CD4-positive, CD25-positive, alpha-beta regulatory T cell (primary cell): ENCODE results near the gene CEP78. TPM values are rescaled to one million over a fixed set of nuclear protein-coding genes. Genes with fewer than 3 reads are reported as not detected.

Experiments used
- ATAC-seq, 2 donors: fragments of 150-1000 bp; cut with Tn5 transposase; one replicate each; pipeline ENCODE4 v1.10.0; 2021; ENCODE audit warnings: low read depth in 2 of 2, moderate number of reproducible peaks in 2 of 2, moderate library complexity in 1 of 2
- DNase-seq, 3 donors: peaks; one replicate each; pipeline versions ENCODE4 v3.0.0 to v3.0.0-alpha.2; 2012 to 2022; ENCODE audit warnings: mixed read lengths in 1 of 3
- H3K27ac ChIP-seq: one replicate; pipeline ENCODE4 v1.7.0; 2013; ENCODE audit warnings: mild to moderate bottlenecking, low read length; ENCODE audit not compliant: insufficient read depth, poor library complexity, severe bottlenecking
- H3K27me3 ChIP-seq: one replicate; pipeline ENCODE4 v1.7.0; 2013; ENCODE audit warnings: low read length; ENCODE audit not compliant: control insufficient read depth, insufficient read depth
- H3K36me3 ChIP-seq: one replicate; pipeline ENCODE4 v1.7.0; 2013; ENCODE audit warnings: mild to moderate bottlenecking, low read length, moderate library complexity; ENCODE audit not compliant: control insufficient read depth, insufficient read depth
- H3K4me1 ChIP-seq: 2 replicates; pipeline ENCODE4 v1.7.0; 2013; ENCODE audit warnings: mild to moderate bottlenecking, low read length; ENCODE audit not compliant: insufficient read depth, control insufficient read depth, poor library complexity, severe bottlenecking
- H3K4me3 ChIP-seq: one replicate; pipeline ENCODE4 v1.7.0; 2013; ENCODE audit warnings: low read depth, mild to moderate bottlenecking, low read length, moderate library complexity
- H3K9me3 ChIP-seq, 2 experiments: 1 replicate in 1 of 2; 2 replicates in 1 of 2; pipeline ENCODE4 v1.7.0; 2013; ENCODE audit warnings: low read length in 2 of 2, mild to moderate bottlenecking in 1 of 2, moderate library complexity in 1 of 2; ENCODE audit not compliant: control insufficient read depth in 2 of 2
- H3K27ac Mint-ChIP-seq, 3 donors: one replicate each; pipeline ENCODE4 v1.8.0; 2020 to 2022; ENCODE audit warnings: mild to moderate bottlenecking in 3 of 3, mixed read lengths in 3 of 3, moderate library complexity in 2 of 3
- H3K27me3 Mint-ChIP-seq: one replicate; pipeline ENCODE4 v1.8.0; 2022; ENCODE audit warnings: mild to moderate bottlenecking, mixed read lengths
- H3K36me3 Mint-ChIP-seq: one replicate; pipeline ENCODE4 v1.8.0; 2020; ENCODE audit warnings: mixed read lengths
- H3K4me1 Mint-ChIP-seq, 4 donors: one replicate each; pipeline ENCODE4 v1.8.0; 2020 to 2022; ENCODE audit warnings: mixed read lengths in 4 of 4, mild to moderate bottlenecking in 1 of 4
- H3K4me3 Mint-ChIP-seq, 4 donors: one replicate each; pipeline ENCODE4 v1.8.0; 2020 to 2022; ENCODE audit warnings: mild to moderate bottlenecking in 4 of 4, mixed read lengths in 4 of 4, moderate library complexity in 3 of 4
- H3K9me3 Mint-ChIP-seq, 7 donors: one replicate each; pipeline ENCODE4 v1.8.0; 2020 to 2022; ENCODE audit warnings: mixed read lengths in 7 of 7, mild to moderate bottlenecking in 3 of 7, moderate library complexity in 2 of 7
- polyA plus RNA-seq, 4 donors: library from polyadenylated mRNA; unstranded; fragments of 300-500 nt; fragmentation: Illumina TruSeq; gene quantifications; one replicate each; pipeline ENCODE4 v1.2.3, GENCODE V29; 2021
- total RNA-seq: library from RNA; stranded (reverse); gene quantifications from one replicate; pipeline ENCODE4 v1.2.3, GENCODE V29; 2022

Gene CEP78
- total and polyA plus RNA-seq, 5 donors from 2014 or later, result 24.9 to 43.6 (median 31.4) TPM

DNA sequence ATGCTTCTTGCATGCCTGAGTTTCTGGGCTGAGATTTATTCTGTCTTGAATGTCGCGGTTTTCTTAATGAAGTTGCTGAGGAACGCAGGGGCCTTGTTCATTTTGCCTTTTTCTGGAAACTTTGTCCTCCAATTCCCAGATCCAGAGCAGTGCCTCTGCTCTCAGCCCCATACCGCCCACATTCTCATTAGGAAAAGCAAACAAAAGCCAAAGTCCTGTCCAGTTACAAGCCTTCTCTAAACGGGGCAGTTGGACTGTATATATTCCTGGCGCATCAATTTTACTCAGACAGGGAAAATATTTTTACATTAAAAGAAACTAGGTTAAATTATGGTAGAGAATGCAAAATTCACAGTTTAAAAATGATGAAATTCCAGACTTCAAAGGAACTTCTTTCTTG, 59.9 kb downstream of the CEP78 start:
- H3K36me3 ChIP-seq, result peaks cover under 1% of the 10 kb centered on the region
- H3K4me3 ChIP-seq, result no peak overlapping the region
- Mint-ChIP-seq H3K27me3 (no peaks in the 10 kb centered on the region), H3K4me3 (peak overlapping the region; percentile 90 to 98 (median 94)), H3K36me3 (no peaks in the 10 kb centered on the region), H3K9me3 (no peaks in the 10 kb centered on the region), H3K27ac (no peak overlapping the region), H3K4me1 (peaks cover 13 to 51% (median 31%) of the 10 kb centered on the region in 4 donors)
- no peak for ATAC-seq
- H3K27me3 ChIP-seq, result no peaks in the 10 kb centered on the region
- peaks cover 25% of the 10 kb centered on the region for H3K4me1 ChIP-seq
- no peaks in the 10 kb centered on the region for H3K9me3 ChIP-seq
- H3K27ac ChIP-seq, result no peak overlapping the region
- DNase-seq, result no peak

DNA sequence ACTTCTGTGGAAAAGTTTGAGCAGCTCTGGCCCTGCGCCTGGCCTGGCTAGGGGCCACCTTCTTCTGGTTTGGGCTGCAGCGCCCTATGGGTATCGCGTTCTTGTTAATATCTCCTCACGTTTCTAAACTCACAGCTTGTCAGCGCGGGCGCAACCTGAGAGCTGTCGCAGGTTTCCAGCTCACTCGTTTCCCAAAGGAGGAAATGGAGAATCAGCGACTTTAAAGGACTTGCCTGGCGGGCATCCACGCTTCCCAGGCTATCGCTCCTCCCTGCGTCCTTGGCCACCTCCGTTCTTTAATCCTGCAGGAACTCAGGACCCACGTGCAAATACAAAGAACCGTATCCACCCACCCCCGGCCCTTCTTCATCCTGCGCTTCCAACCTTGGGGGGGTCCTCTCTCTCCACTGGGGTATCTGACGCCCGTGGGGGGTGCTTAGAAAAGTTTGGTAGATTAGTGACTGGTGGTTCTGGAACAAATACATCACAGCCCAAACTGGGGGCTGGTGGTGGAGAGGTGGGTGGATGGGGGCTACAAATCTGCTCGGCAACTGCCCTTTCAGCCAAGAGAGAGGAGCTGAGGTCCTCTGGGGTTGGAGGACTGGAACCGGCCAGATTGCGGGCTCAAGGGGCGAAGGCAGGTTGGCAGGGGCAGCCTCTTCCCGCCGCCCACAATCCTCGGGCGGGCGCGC, 60.5 kb downstream of the CEP78 start:
- Mint-ChIP-seq H3K4me3 (peak overlapping the region; percentile 90 to 98 (median 94)), H3K36me3 (no peaks in the 10 kb centered on the region), H3K9me3 (no peaks in the 10 kb centered on the region), H3K4me1 (peaks cover 13 to 51% (median 31%) of the 10 kb centered on the region in 4 donors), H3K27ac (peak overlapping the region; percentile 32 to 83 (median 76)), H3K27me3 (no peaks in the 10 kb centered on the region)
- Histone ChIP-seq H3K4me1 (peaks cover 25% of the 10 kb centered on the region), H3K36me3 (peaks cover 3% of the 10 kb centered on the region), H3K9me3 (no peaks in the 10 kb centered on the region), H3K27ac (no peak overlapping the region), H3K27me3 (no peaks in the 10 kb centered on the region), H3K4me3 (peak overlapping the region; percentile 59)
- DNase-seq (peak in 1 of 3 donors; percentile 7), ATAC-seq (no peak)

DNA sequence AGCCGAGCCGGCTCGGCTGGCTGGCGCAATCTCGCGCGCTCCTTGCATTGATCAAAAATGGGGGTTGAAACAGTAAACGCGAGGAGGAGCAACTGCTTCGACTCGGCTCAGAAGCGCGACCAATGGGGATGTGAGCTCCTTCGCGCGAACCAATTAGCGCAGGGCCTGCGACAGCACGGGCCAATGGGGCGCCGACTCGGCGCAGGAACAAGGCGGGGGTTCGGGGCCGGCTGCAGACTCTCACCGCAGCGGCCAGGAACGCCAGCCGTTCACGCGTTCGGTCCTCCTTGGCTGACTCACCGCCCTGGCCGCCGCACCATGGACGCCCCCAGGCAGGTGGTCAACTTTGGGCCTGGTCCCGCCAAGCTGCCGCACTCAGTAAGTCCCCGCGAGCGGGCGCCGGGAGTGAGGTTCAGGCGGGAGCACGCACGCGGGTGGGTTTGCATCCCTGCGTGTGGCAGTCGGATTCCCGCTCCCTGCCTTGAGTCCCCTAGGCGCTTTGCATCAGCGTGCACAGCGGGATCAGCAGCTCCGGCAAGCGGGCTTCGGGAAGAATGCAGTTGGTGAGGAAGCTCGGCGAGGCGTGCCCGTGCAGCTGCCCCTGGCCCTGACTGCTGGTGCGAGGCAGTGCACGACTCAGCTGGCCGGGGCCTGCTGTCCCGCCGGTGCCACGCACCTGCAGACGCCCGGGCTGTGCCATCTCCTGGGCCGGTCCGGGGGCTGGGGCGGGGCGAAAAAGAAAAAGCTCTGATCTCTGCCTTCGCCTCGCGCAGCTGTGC, 61.2 kb downstream of the CEP78 start, which contains the start of gene PSAT1:
Gene PSAT1 (plus strand): TSS at position 233 of the 779 bp plus-strand sequence. CDS start 86 bp downstream, at position 319.
- H3K27me3 Mint-ChIP-seq, result no peaks in the 10 kb centered on the region
- ATAC-seq (peak; percentile 99), DNase-seq (peak; percentile 84 to 96 (median 89))
- peaks cover 13 to 51% (median 31%) of the 10 kb centered on the region in 4 donors for H3K4me1 Mint-ChIP-seq
- Histone ChIP-seq H3K4me1 (peaks cover 25% of the 10 kb centered on the region), H3K27ac (peak within 1 kb of the TSS; percentile 2), H3K9me3 (no peaks in the 10 kb centered on the region), H3K4me3 (peak within 1 kb of the TSS; percentile 84), H3K36me3 (peaks cover 3% of the 10 kb centered on the region), H3K27me3 (no peaks in the 10 kb centered on the region)
- H3K9me3 Mint-ChIP-seq, result no peaks in the 10 kb centered on the region
- H3K36me3 Mint-ChIP-seq, result peaks cover 7% of the 10 kb centered on the region
- H3K27ac Mint-ChIP-seq, result peak within 1 kb of the TSS; percentile 76 to 83 (median 83)
- peak within 1 kb of the TSS; percentile 90 to 98 (median 94) for H3K4me3 Mint-ChIP-seq

DNA sequence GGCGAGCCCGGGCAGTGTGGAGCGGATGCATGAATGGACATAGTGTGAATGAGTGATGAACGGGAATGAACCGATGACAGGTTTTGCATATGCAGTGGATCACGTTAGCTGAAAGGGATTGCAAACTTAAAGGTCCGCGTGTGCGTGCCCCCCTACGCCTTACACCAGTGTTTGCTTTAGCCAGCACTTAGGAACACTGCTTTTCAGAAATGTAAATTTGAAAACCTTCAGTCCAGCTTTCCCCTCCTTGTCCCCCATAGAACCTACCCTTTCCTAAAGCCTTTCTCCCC, 61.7 kb downstream of the CEP78 start:
- peak overlapping the region; percentile 84 for H3K4me3 ChIP-seq
- H3K4me1 Mint-ChIP-seq, result peaks cover 13 to 48% (median 30%) of the 10 kb centered on the region in 4 donors

DNA sequence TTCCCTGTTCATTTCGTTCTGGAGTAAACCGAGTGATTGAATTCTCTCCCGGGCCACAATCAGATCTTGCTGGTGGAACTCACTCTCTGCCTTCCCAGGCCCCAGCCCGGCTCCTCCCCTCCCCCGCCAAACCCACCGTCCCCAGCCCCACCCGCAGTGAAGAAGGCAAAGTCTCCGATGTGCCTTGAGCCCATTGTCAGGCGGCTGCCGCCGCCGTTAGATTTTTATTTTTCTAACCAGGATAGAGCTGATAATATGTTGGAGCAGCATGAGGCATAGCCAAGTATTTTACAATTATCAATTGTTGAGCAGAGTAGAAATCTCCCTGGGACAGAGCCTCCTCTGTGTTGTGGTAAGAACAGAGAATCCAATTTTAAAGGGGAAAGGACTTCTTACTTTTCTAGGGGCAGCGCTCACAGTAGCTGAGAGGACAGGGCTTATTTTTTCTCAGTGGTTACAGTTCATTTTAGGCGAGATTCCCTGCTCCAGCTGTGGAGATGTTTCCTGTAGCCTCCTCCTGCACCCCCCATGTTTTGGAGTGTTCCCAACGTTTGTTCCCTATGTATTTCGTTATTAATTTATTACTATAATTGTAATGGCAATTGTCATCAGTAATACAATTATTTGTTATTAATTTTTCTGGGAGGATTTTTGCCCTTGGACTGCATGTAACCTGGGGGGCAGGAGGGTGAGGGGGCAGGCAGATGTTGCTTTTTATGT, 62.3 kb downstream of the CEP78 start:
- H3K9me3 Mint-ChIP-seq, result no peaks in the 10 kb centered on the region
- peak overlapping the region; percentile 90 to 98 (median 94) for H3K4me3 Mint-ChIP-seq
- Histone ChIP-seq H3K27me3 (no peaks in the 10 kb centered on the region), H3K27ac (no peak overlapping the region), H3K4me3 (peak overlapping the region; percentile 84), H3K9me3 (no peaks in the 10 kb centered on the region), H3K4me1 (peaks cover 19% of the 10 kb centered on the region), H3K36me3 (peaks cover 3% of the 10 kb centered on the region)
- peaks cover 10% of the 10 kb centered on the region for H3K36me3 Mint-ChIP-seq
- peak overlapping the region in 2 of 3 donors; percentile 76 to 80 for H3K27ac Mint-ChIP-seq
- DNase-seq (peak in 1 of 3 donors; percentile 15), ATAC-seq (no peak)
- H3K4me1 Mint-ChIP-seq, result peaks cover 8 to 42% (median 24%) of the 10 kb centered on the region in 4 donors
- H3K27me3 Mint-ChIP-seq, result no peaks in the 10 kb centered on the region

More for the DNA sequence above, 61.7 kb downstream of the CEP78 start:
- peaks cover 9% of the 10 kb centered on the region for H3K36me3 Mint-ChIP-seq
- no peaks in the 10 kb centered on the region for H3K9me3 ChIP-seq
- H3K4me1 ChIP-seq, result peaks cover 25% of the 10 kb centered on the region
- peak overlapping the region; percentile 2 for H3K27ac ChIP-seq
- peak overlapping the region; percentile 90 to 98 (median 94) for H3K4me3 Mint-ChIP-seq
- H3K27ac Mint-ChIP-seq, result peak overlapping the region; percentile 76 to 83 (median 80)
- H3K9me3 Mint-ChIP-seq, result no peaks in the 10 kb centered on the region
- H3K36me3 ChIP-seq, result peaks cover 3% of the 10 kb centered on the region
- no peaks in the 10 kb centered on the region for H3K27me3 Mint-ChIP-seq
- DNase-seq (no peak), ATAC-seq (no peak)
- no peaks in the 10 kb centered on the region for H3K27me3 ChIP-seq

DNA sequence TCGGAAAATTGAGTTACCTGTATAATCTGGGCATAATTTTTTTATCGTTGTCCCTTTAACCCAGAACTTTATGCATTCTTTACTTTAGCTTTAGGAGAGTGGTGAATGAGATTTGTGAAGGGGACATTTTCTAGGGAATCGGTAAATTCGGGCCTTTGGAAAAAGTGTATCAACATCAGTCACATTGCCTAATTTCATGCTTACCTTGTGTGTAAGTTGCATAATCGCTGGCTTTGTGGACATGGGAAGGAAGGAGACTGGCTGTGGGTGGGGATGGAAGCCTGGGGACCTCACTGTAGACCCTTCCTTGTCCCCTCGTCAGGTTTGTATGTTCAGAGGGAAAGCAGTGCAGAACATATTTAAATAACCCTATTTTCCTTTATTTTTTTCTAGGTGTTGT, 64.3 kb downstream of the CEP78 start:
- H3K4me1 Mint-ChIP-seq, result peaks cover 7 to 43% (median 24%) of the 10 kb centered on the region in 4 donors
- H3K4me3 ChIP-seq, result no peak overlapping the region
- H3K4me1 ChIP-seq, result peaks cover 16% of the 10 kb centered on the region
- no peaks in the 10 kb centered on the region for H3K27me3 Mint-ChIP-seq
- H3K9me3 Mint-ChIP-seq, result no peaks in the 10 kb centered on the region
- H3K9me3 ChIP-seq, result no peaks in the 10 kb centered on the region
- H3K27ac Mint-ChIP-seq, result peak overlapping the region in 1 of 3 donors; percentile 71
- H3K36me3 ChIP-seq, result peaks cover 10% of the 10 kb centered on the region
- H3K27me3 ChIP-seq, result no peaks in the 10 kb centered on the region
- H3K27ac ChIP-seq, result no peak overlapping the region
- H3K36me3 Mint-ChIP-seq, result peaks cover 26% of the 10 kb centered on the region
- DNase-seq (no peak), ATAC-seq (no peak)
- peak overlapping the region in 1 of 4 donors; percentile 49 for H3K4me3 Mint-ChIP-seq

DNA sequence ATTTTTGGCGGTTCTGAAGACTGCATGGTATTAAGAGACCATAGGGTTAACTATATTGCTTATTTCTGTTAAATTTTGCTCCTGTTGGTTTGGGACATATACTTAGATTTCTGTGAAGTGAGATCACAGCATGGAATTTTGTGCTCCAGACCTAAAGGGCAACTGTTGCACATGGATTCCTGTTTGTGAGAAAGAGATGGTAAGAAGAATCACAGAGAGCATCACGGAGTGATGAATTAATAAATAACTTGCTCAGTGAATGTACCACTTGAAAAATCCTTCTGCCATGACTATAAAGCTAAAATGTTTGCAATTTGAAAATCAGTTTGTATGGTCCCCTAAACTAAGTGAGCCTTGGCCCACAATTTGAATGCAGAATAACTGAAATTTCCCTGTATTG, 65.6 kb downstream of the CEP78 start:
- Histone ChIP-seq H3K4me3 (no peak overlapping the region), H3K27me3 (no peaks in the 10 kb centered on the region), H3K4me1 (peaks cover 11% of the 10 kb centered on the region), H3K36me3 (peaks cover 17% of the 10 kb centered on the region), H3K9me3 (no peaks in the 10 kb centered on the region), H3K27ac (no peak overlapping the region)
- Mint-ChIP-seq H3K27ac (peak overlapping the region in 1 of 3 donors; percentile 49), H3K4me1 (peaks cover 7 to 36% (median 19%) of the 10 kb centered on the region in 4 donors), H3K4me3 (peak overlapping the region in 1 of 4 donors; percentile 22), H3K9me3 (no peaks in the 10 kb centered on the region), H3K27me3 (no peaks in the 10 kb centered on the region), H3K36me3 (peaks cover 35% of the 10 kb centered on the region)
- DNase-seq (no peak), ATAC-seq (no peak)
